ENCODE data around the gene GJB2. TPM values are rescaled to one million over a fixed set of nuclear protein-coding genes. Genes with fewer than 3 reads are reported as not detected.

GJB2 gene
- total and polyA plus RNA-seq, 2 donors (not counting 1 experiment from before 2014, with no cell fraction given) = 0.09 TPM; not detected in 1

- H2AFZ ChIP-seq (ENCODE audit: low read length) = no peak overlapping the region
- no peaks in the 10 kb centered on the region for H3K4me1 ChIP-seq (ENCODE audit: control insufficient read depth, extremely low read depth, insufficient read depth, low read length)
- H3K27me3 ChIP-seq (ENCODE audit: control insufficient read depth, insufficient read depth, low read length) = peaks cover 8% of the 10 kb centered on the region
- H3K79me2 ChIP-seq (ENCODE audit: control insufficient read depth, insufficient read depth, low read length) = no peaks in the 10 kb centered on the region
- DNase-seq (ENCODE audit: low read depth in 2 of 2) = no peak
- TF ChIP-seq CTCF (conservative IDR thresholded peaks at IDR 0.05 in 1 of 2, IDR thresholded peaks at IDR 0.05 in 1 of 2; ENCODE audit: low read depth in 1 of 2, low read length in 2 of 2) (no peak), EZH2 (IDR thresholded peaks at IDR 0.05; ENCODE audit: low read length, missing control alignments) (no peak)
- H4K20me1 ChIP-seq (ENCODE audit: control insufficient read depth, extremely low read depth, insufficient read depth, low read length) = no peaks in the 10 kb centered on the region
- H3K9me3 ChIP-seq (ENCODE audit: control insufficient read depth, insufficient read depth, low read depth, low read length) = no peaks in the 10 kb centered on the region
- no peaks in the 10 kb centered on the region for H3K36me3 ChIP-seq (ENCODE audit: control insufficient read depth, insufficient read depth, low read length)
- no peak overlapping the region for H3K4me3 ChIP-seq (replicated peaks in 1 of 4; ENCODE audit: control extremely low read depth in 1 of 4, insufficient read depth in 1 of 4, low read depth in 3 of 4, low read length in 4 of 4)
- H3K27ac ChIP-seq (ENCODE audit: insufficient read depth, low read length) = no peak overlapping the region
- H3K4me2 ChIP-seq (ENCODE audit: extremely low read depth, insufficient read depth, low read length) = no peak overlapping the region
- no peak overlapping the region for H3K9ac ChIP-seq (ENCODE audit: insufficient read depth, low read length)
Measured at GRCh38 chr13:20168396-20168795, 24.3 kb downstream of the GJB2 start.

- no peaks in the 10 kb centered on the region for H3K4me1 ChIP-seq (ENCODE audit: control insufficient read depth, extremely low read depth, insufficient read depth, low read length)
- H3K79me2 ChIP-seq (ENCODE audit: control insufficient read depth, insufficient read depth, low read length) = no peaks in the 10 kb centered on the region
- no peak overlapping the region for H3K9ac ChIP-seq (ENCODE audit: insufficient read depth, low read length)
- no peak overlapping the region for H2AFZ ChIP-seq (ENCODE audit: low read length)
- H3K36me3 ChIP-seq (ENCODE audit: control insufficient read depth, insufficient read depth, low read length) = no peaks in the 10 kb centered on the region
- H3K4me2 ChIP-seq (ENCODE audit: extremely low read depth, insufficient read depth, low read length) = no peak overlapping the region
- no peaks in the 10 kb centered on the region for H4K20me1 ChIP-seq (ENCODE audit: control insufficient read depth, extremely low read depth, insufficient read depth, low read length)
- no peak overlapping the region for H3K27ac ChIP-seq (ENCODE audit: insufficient read depth, low read length)
- peak in 1 of 2 donors; percentile 85 for DNase-seq (ENCODE audit: low read depth in 2 of 2)
- H3K9me3 ChIP-seq (ENCODE audit: control insufficient read depth, insufficient read depth, low read depth, low read length) = no peaks in the 10 kb centered on the region
- no peak for TF ChIP-seq CTCF (conservative IDR thresholded peaks at IDR 0.05 in 1 of 2, IDR thresholded peaks at IDR 0.05 in 1 of 2; ENCODE audit: low read depth in 1 of 2, low read length in 2 of 2)
- TF ChIP-seq EZH2 (IDR thresholded peaks at IDR 0.05; ENCODE audit: low read length, missing control alignments) = no peak
- no peak overlapping the region for H3K4me3 ChIP-seq (replicated peaks in 1 of 4; ENCODE audit: control extremely low read depth in 1 of 4, insufficient read depth in 1 of 4, low read depth in 3 of 4, low read length in 4 of 4)
- H3K27me3 ChIP-seq (ENCODE audit: control insufficient read depth, insufficient read depth, low read length) = peaks cover 10% of the 10 kb centered on the region
Measured at GRCh38 chr13:20165417-20166257, 27.1 kb downstream of the GJB2 start.

- H3K27me3 ChIP-seq (ENCODE audit: control insufficient read depth, insufficient read depth, low read length) = peaks cover 16% of the 10 kb centered on the region
Measured at GRCh38 chr13:20161951-20162300, 30.8 kb downstream of the GJB2 start.

More at GRCh38 chr13:20161951-20162300, 30.8 kb downstream of the GJB2 start:
- no peak for DNase-seq (ENCODE audit: low read depth in 2 of 2)
- no peaks in the 10 kb centered on the region for H3K9me3 ChIP-seq (ENCODE audit: control insufficient read depth, insufficient read depth, low read depth, low read length)
- no peaks in the 10 kb centered on the region for H3K79me2 ChIP-seq (ENCODE audit: control insufficient read depth, insufficient read depth, low read length)
- TF ChIP-seq EZH2 (IDR thresholded peaks at IDR 0.05; ENCODE audit: low read length, missing control alignments) (no peak), CTCF (conservative IDR thresholded peaks at IDR 0.05 in 1 of 2, IDR thresholded peaks at IDR 0.05 in 1 of 2; ENCODE audit: low read depth in 1 of 2, low read length in 2 of 2) (no peak)
- no peaks in the 10 kb centered on the region for H4K20me1 ChIP-seq (ENCODE audit: control insufficient read depth, extremely low read depth, insufficient read depth, low read length)
- H3K4me3 ChIP-seq (replicated peaks in 1 of 4; ENCODE audit: control extremely low read depth in 1 of 4, insufficient read depth in 1 of 4, low read depth in 3 of 4, low read length in 4 of 4) = no peak overlapping the region
- no peaks in the 10 kb centered on the region for H3K4me1 ChIP-seq (ENCODE audit: control insufficient read depth, extremely low read depth, insufficient read depth, low read length)
- H2AFZ ChIP-seq (ENCODE audit: low read length) = no peak overlapping the region
- H3K36me3 ChIP-seq (ENCODE audit: control insufficient read depth, insufficient read depth, low read length) = no peaks in the 10 kb centered on the region
- no peak overlapping the region for H3K9ac ChIP-seq (ENCODE audit: insufficient read depth, low read length)
- no peak overlapping the region for H3K4me2 ChIP-seq (ENCODE audit: extremely low read depth, insufficient read depth, low read length)
- no peak overlapping the region for H3K27ac ChIP-seq (ENCODE audit: insufficient read depth, low read length)

Measured in fibroblast of lung (primary cell).